NCI-H187 treated with DMSO at 0.1 percent for 48 hours (cell line): ENCODE results near the gene WDR91.
"Not testable (repeated sequence)": the region's sequence is repeated elsewhere in the genome, so short reads cannot be mapped to it uniquely, and the experiment has no call there.

Experiments
- DNase-seq: peaks from one replicate; lab custom pipeline; 2025; lab: John Stamatoyannopoulos, UW

WDR91 gene

GRCh38 chr7:135211179-135211945 lies at the start of gene WDR91:
Gene WDR91, minus strand, starts transcription at chr7:135211526. Its CDS starts 24 bp downstream, at chr7:135211502.
- peak; percentile 42 for DNase-seq

- DNase-seq = no peak
These were observed 49.1 kb upstream of the WDR91 start for GRCh38 chr7:135260470-135260869.

GRCh38 chr7:135259702-135260101 lies 48.4 kb upstream of the WDR91 start:
- no peak for DNase-seq

GRCh38 chr7:135258585-135258984 lies 47.3 kb upstream of the WDR91 start:
- DNase-seq = no peak

- no peak for DNase-seq
These were observed 46.5 kb upstream of the WDR91 start for GRCh38 chr7:135257790-135258189.

GRCh38 chr7:135253851-135254771 lies 42.8 kb upstream of the WDR91 start:
- no peak for DNase-seq

- no peak for DNase-seq
These were observed 40.4 kb upstream of the WDR91 start for GRCh38 chr7:135251496-135252391.

- no peak for DNase-seq
These were observed 37.2 kb upstream of the WDR91 start for GRCh38 chr7:135248546-135248945.

GRCh38 chr7:135247746-135248471 lies 36.6 kb upstream of the WDR91 start:
- DNase-seq = no peak

- DNase-seq = no peak
These were observed 35.0 kb upstream of the WDR91 start for GRCh38 chr7:135246191-135246825.

GRCh38 chr7:135245226-135246190 lies 34.2 kb upstream of the WDR91 start:
- no peak for DNase-seq

GRCh38 chr7:135242096-135242684 lies 30.9 kb upstream of the WDR91 start:
- no peak for DNase-seq

GRCh38 chr7:135240441-135240840 lies 29.1 kb upstream of the WDR91 start:
- DNase-seq = no peak

- DNase-seq = no peak
These were observed 27.9 kb upstream of the WDR91 start for GRCh38 chr7:135239263-135239662.

- DNase-seq = no peak
These were observed 26.9 kb upstream of the WDR91 start for GRCh38 chr7:135238112-135238744.

GRCh38 chr7:135236727-135237126 lies 25.4 kb upstream of the WDR91 start:
- no peak for DNase-seq

- no peak for DNase-seq
These were observed 24.5 kb upstream of the WDR91 start for GRCh38 chr7:135235841-135236240.

GRCh38 chr7:135234727-135235126 lies 23.4 kb upstream of the WDR91 start:
- no peak for DNase-seq

GRCh38 chr7:135234095-135234494 lies 22.8 kb upstream of the WDR91 start:
- not testable (repeated sequence) for DNase-seq
